Esophagus muscularis mucosa (tissue), 4 donors: Measurements from ENCODE around the gene BCAS3.

Experiments
- EP300 ChIP-seq: sonication (generic); formaldehyde crosslinking; IDR thresholded peaks from one replicate; pipeline ENCODE4 v1.6.1; 2017; ENCODE audit warnings: antibody characterized with exemption
- POLR2A ChIP-seq: fragments of 450-650 bp; IDR thresholded peaks from one replicate; pipeline ENCODE4 v1.6.1; 2017; ENCODE audit warnings: antibody characterized with exemption, moderate library complexity, mild to moderate bottlenecking, low read depth
- TF ChIP-seq, protein P1 (sequence below), 3 experiments: fragments of 200-600 bp in 2 of 3; fragments of 450-650 bp in 1 of 3; sonication (generic) in 2 of 3; IDR thresholded peaks; one replicate each; pipeline ENCODE4 v1.5.1; 2017 to 2019; ENCODE audit warnings: antibody characterized with exemption in 3 of 3, mild to moderate bottlenecking in 2 of 3, moderate library complexity in 1 of 3

DNA sequence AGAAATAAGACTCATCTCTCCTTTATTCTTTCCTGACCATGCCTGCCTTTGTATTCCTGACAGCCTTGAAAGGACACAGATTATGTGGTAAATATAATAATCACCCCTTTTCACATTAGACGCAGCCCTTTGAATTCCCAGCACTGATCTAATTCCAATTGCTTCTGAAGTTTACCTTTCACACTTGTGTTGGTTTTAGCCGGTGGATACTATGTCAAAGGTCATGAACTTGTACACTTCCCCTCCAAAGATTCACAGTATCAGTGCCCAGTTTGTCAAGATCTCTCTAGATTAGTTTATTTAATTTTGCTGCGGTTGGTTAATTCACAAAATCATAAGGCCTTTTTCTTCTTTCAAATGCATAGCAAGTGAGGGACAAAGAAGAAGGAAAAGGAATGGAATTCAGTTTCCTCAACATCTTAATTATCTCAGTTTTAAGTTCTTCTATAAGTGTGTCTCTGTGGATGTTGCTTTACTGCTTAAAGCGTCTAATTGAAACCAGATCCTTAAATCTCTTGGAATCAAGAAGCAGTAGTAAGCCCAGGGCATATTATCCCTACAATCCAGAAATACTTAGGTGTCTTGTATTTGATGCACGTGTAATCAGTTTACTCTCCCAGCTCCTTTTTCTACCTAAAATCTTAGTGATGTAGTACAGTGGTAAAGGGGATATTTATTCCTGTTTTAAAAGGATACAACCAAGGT is 547.7 kb downstream of the BCAS3 start:
- TF ChIP-seq, protein P1, sequence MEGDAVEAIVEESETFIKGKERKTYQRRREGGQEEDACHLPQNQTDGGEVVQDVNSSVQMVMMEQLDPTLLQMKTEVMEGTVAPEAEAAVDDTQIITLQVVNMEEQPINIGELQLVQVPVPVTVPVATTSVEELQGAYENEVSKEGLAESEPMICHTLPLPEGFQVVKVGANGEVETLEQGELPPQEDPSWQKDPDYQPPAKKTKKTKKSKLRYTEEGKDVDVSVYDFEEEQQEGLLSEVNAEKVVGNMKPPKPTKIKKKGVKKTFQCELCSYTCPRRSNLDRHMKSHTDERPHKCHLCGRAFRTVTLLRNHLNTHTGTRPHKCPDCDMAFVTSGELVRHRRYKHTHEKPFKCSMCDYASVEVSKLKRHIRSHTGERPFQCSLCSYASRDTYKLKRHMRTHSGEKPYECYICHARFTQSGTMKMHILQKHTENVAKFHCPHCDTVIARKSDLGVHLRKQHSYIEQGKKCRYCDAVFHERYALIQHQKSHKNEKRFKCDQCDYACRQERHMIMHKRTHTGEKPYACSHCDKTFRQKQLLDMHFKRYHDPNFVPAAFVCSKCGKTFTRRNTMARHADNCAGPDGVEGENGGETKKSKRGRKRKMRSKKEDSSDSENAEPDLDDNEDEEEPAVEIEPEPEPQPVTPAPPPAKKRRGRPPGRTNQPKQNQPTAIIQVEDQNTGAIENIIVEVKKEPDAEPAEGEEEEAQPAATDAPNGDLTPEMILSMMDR (IDR thresholded peaks at IDR 0.05): no peak
- TF ChIP-seq EP300 (no peak), POLR2A (no peak)
